HepG2 (cell line): ENCODE data around the gene COL26A1.

Experiments
- ATF3 ChIP-seq: sonication (generic); formaldehyde crosslinking; IDR thresholded peaks from 2 replicates; pipeline ENCODE4 v1.4.0; 2020; ENCODE audit warnings: missing genetic modification reagents
- CBX5 ChIP-seq: sonication (generic); formaldehyde crosslinking; IDR thresholded peaks from 2 replicates; pipeline ENCODE4 v1.4.0; 2020; ENCODE audit warnings: missing genetic modification reagents, borderline replicate concordance
- CHCHD3 ChIP-seq: sonication (generic); formaldehyde crosslinking; IDR thresholded peaks from 2 replicates; pipeline ENCODE4 v1.8.0; 2022; ENCODE audit warnings: mild to moderate bottlenecking, missing genetic modification reagents, moderate library complexity
- CTCF ChIP-seq: sonication (generic); formaldehyde crosslinking; IDR thresholded peaks from 2 replicates; pipeline ENCODE4 v1.5.0; 2020; ENCODE audit warnings: mild to moderate bottlenecking, missing genetic modification reagents, moderate library complexity
- DBP ChIP-seq: sonication (generic); formaldehyde crosslinking; IDR thresholded peaks from 2 replicates; pipeline ENCODE4 v1.4.0; 2020; ENCODE audit warnings: missing genetic modification reagents; ENCODE audit errors: not compliant biosample characterization
- MAX ChIP-seq: IDR thresholded peaks from 2 replicates; pipeline ENCODE4 v1.6.1; 2012; ENCODE audit warnings: inconsistent platforms
- POLR2A ChIP-seq, 2 experiments: IDR thresholded peaks; 2 replicates each; pipeline ENCODE4 v1.6.1; 2011; ENCODE audit warnings: low read depth in 2 of 2, low read length in 2 of 2, mild to moderate bottlenecking in 1 of 2, moderate library complexity in 1 of 2; ENCODE audit not compliant: insufficient read depth in 1 of 2
- SETDB1 ChIP-seq: sonication (generic); formaldehyde crosslinking; IDR thresholded peaks from 2 replicates; pipeline ENCODE4 v1.5.1; 2020; ENCODE audit warnings: missing genetic modification reagents, mild to moderate bottlenecking, borderline replicate concordance
- SP5 ChIP-seq: IDR thresholded peaks from 2 replicates; pipeline ENCODE4 v1.6.1; 2016; ENCODE audit warnings: low read depth, borderline replicate concordance
- ZNF230 ChIP-seq: sonication (generic); formaldehyde crosslinking; IDR thresholded peaks from 2 replicates; pipeline ENCODE4 v1.4.0; 2020; ENCODE audit warnings: mild to moderate bottlenecking, missing genetic modification reagents

- TF ChIP-seq CTCF (CRISPR knock-in tag) (no peak), SETDB1 (no peak), ATF3 (CRISPR knock-in tag) (no peak), DBP (CRISPR knock-in tag) (no peak), MAX (no peak), CHCHD3 (CRISPR knock-in tag) (no peak), CBX5 (CRISPR knock-in tag) (no peak), SP5 (CRISPR knock-in tag) (no peak), ZNF230 (CRISPR knock-in tag) (no peak), POLR2A (IDR thresholded peaks at IDR 0.05; ENCODE audit: insufficient read depth in 1 of 2, low read depth in 2 of 2, low read length in 2 of 2) (no peak)
Observed at GRCh38 chr7:101457001-101457750, 94.5 kb downstream of the COL26A1 start.
